ENCODE measurements around the gene PYHIN1.
"Not testable (repeated sequence)": the region's sequence is repeated elsewhere in the genome, so short reads cannot be mapped to it uniquely, and the experiment has no call there.

PYHIN1 gene

GRCh38 chr1:158979229-158979628, 47.9 kb downstream of the PYHIN1 start:
- DNase-seq (ENCODE audit: low spot score), result no peak

- DNase-seq (ENCODE audit: low spot score), result no peak
Observed at GRCh38 chr1:158983235-158983634, 51.9 kb downstream of the PYHIN1 start.

- no peak for DNase-seq (ENCODE audit: low spot score)
Observed at GRCh38 chr1:158984386-158984785, 53.0 kb downstream of the PYHIN1 start.

GRCh38 chr1:158989424-158989823, 58.1 kb downstream of the PYHIN1 start:
- no peak for DNase-seq (ENCODE audit: low spot score)

GRCh38 chr1:158992787-158993312, 61.5 kb downstream of the PYHIN1 start:
- DNase-seq (ENCODE audit: low spot score), result no peak

- no peak for DNase-seq (ENCODE audit: low spot score)
Observed at GRCh38 chr1:158996998-158997397, 65.6 kb downstream of the PYHIN1 start.

- no peak for DNase-seq (ENCODE audit: low spot score)
Observed at GRCh38 chr1:158998037-158998780, 66.9 kb downstream of the PYHIN1 start.

GRCh38 chr1:158998781-158999161, 67.4 kb downstream of the PYHIN1 start:
- DNase-seq (ENCODE audit: low spot score), result peak; percentile 81

GRCh38 chr1:158999316-159000069, 68.1 kb downstream of the PYHIN1 start:
- DNase-seq (ENCODE audit: low spot score), result peak; percentile 93

- no peak for DNase-seq (ENCODE audit: low spot score)
Observed at GRCh38 chr1:159000070-159000409, 68.7 kb downstream of the PYHIN1 start.

- peak; percentile 88 for DNase-seq (ENCODE audit: low spot score)
Observed at GRCh38 chr1:159000625-159001024, 69.3 kb downstream of the PYHIN1 start.

- no peak for DNase-seq (ENCODE audit: low spot score)
Observed at GRCh38 chr1:159005161-159005560, 73.8 kb downstream of the PYHIN1 start.

GRCh38 chr1:159005676-159006075, 74.3 kb downstream of the PYHIN1 start:
- peak; percentile 60 for DNase-seq (ENCODE audit: low spot score)

- not testable (repeated sequence) for DNase-seq (ENCODE audit: low spot score)
Observed at GRCh38 chr1:159006210-159006807, 75.0 kb downstream of the PYHIN1 start.

GRCh38 chr1:159007726-159008125, 76.4 kb downstream of the PYHIN1 start:
- no peak for DNase-seq (ENCODE audit: low spot score)

- DNase-seq (ENCODE audit: low spot score), result no peak
Observed at GRCh38 chr1:159008744-159009188, 77.4 kb downstream of the PYHIN1 start.

- no peak for DNase-seq (ENCODE audit: low spot score)
Observed at GRCh38 chr1:159009287-159009686, 77.9 kb downstream of the PYHIN1 start.

- peak; percentile 75 for DNase-seq (ENCODE audit: low spot score)
Observed at GRCh38 chr1:159009704-159010361, 78.5 kb downstream of the PYHIN1 start, which contains the start of gene IFI16. TSS of gene IFI16 (plus strand) at chr1:159009907. CDS start at chr1:159014681, 4,774 bp downstream.

- no peak for DNase-seq (ENCODE audit: low spot score)
Observed at GRCh38 chr1:159010391-159010790, 79.0 kb downstream of the PYHIN1 start.

GRCh38 chr1:159011001-159011400, 79.6 kb downstream of the PYHIN1 start:
- not testable (repeated sequence) for DNase-seq (ENCODE audit: low spot score)

GRCh38 chr1:159011751-159012150, 80.4 kb downstream of the PYHIN1 start:
- no peak for DNase-seq (ENCODE audit: low spot score)

GRCh38 chr1:159012495-159012894, 81.1 kb downstream of the PYHIN1 start:
- peak; percentile 23 for DNase-seq (ENCODE audit: low spot score)

Measured in Ammon's horn (tissue), 1 donor.